Measurements from ENCODE around the gene ORAI3.

Gene ORAI3

GRCh38 chr16:30992931-30993816, 44.3 kb downstream of the ORAI3 start:
- DNase-seq, result peak; percentile 70

- no peak for DNase-seq
Measured at GRCh38 chr16:30995927-30996323, 47.1 kb downstream of the ORAI3 start.

- no peak for DNase-seq
Measured at GRCh38 chr16:30996324-30996984, 47.6 kb downstream of the ORAI3 start.

- peak; percentile 76 for DNase-seq
Measured at GRCh38 chr16:30996985-30997724, 48.3 kb downstream of the ORAI3 start.

GRCh38 chr16:30997725-30998711, 49.1 kb downstream of the ORAI3 start:
- DNase-seq, result no peak

- no peak for DNase-seq
Measured at GRCh38 chr16:30998852-30999761, 50.2 kb downstream of the ORAI3 start.

GRCh38 chr16:31000671-31001382, 52.0 kb downstream of the ORAI3 start:
- DNase-seq, result no peak

- no peak for DNase-seq
Measured at GRCh38 chr16:31001507-31002249, 52.8 kb downstream of the ORAI3 start.

GRCh38 chr16:31002250-31002700, 53.4 kb downstream of the ORAI3 start:
- no peak for DNase-seq

- DNase-seq, result no peak
Measured at GRCh38 chr16:31002862-31003341, 54.0 kb downstream of the ORAI3 start.

- no peak for DNase-seq
Measured at GRCh38 chr16:31003744-31004143, 54.9 kb downstream of the ORAI3 start.

All from MV-4-11 (cell line).